Activated T-helper 9 cell treated with anti-CD3 and anti-CD28 coated beads, Interleukin-2, amount 50 U/mL, for 16 hours (primary cell): Measurements from ENCODE around the gene PRSS56.

Source experiments
- DNase-seq: peaks from one replicate; pipeline ENCODE4 v3.0.0-alpha.2; 2020; ENCODE audit warnings: low read depth

PRSS56 gene

GRCh38 chr2:232519581-232520438, at the start of gene PRSS56:
PRSS56 (plus strand) TSS chr2:232520388; CDS start chr2:232520599, 211 bp downstream.
- no peak for DNase-seq

GRCh38 chr2:232473467-232473890, 46.7 kb upstream of the PRSS56 start:
- DNase-seq, result no peak

- DNase-seq, result no peak
These were observed 44.1 kb upstream of the PRSS56 start for GRCh38 chr2:232476045-232476444.

GRCh38 chr2:232476791-232477190, 43.4 kb upstream of the PRSS56 start:
- no peak for DNase-seq

GRCh38 chr2:232477751-232478510, 42.3 kb upstream of the PRSS56 start:
- no peak for DNase-seq

GRCh38 chr2:232478571-232479340, 41.4 kb upstream of the PRSS56 start:
- DNase-seq, result no peak

GRCh38 chr2:232479341-232480200, 40.6 kb upstream of the PRSS56 start:
- DNase-seq, result no peak

GRCh38 chr2:232480201-232481190, 39.7 kb upstream of the PRSS56 start:
- DNase-seq, result no peak

- DNase-seq, result no peak
These were observed 38.7 kb upstream of the PRSS56 start for GRCh38 chr2:232481322-232482140.

- DNase-seq, result no peak
These were observed 37.6 kb upstream of the PRSS56 start for GRCh38 chr2:232482301-232483238.

- DNase-seq, result no peak
These were observed 36.8 kb upstream of the PRSS56 start for GRCh38 chr2:232483311-232483922.

- no peak for DNase-seq
These were observed 36.1 kb upstream of the PRSS56 start for GRCh38 chr2:232483923-232484627.

- DNase-seq, result no peak
These were observed 35.4 kb upstream of the PRSS56 start for GRCh38 chr2:232484628-232485347.

GRCh38 chr2:232485348-232485756, 34.8 kb upstream of the PRSS56 start:
- no peak for DNase-seq

GRCh38 chr2:232485757-232486557, 34.2 kb upstream of the PRSS56 start:
- DNase-seq, result no peak
